Suppressor macrophage treated with lipopolysaccharide for 4 hours (primary cell): Measurements from ENCODE around the gene SKAP1.
"Not testable (repeated sequence)": the region's sequence is repeated elsewhere in the genome, so short reads cannot be mapped to it uniquely, and the experiment has no call there.

Source experiments
- DNase-seq: peaks from one replicate; pipeline ENCODE4 v3.0.0-alpha.2; 2020

The SKAP1 gene

DNA sequence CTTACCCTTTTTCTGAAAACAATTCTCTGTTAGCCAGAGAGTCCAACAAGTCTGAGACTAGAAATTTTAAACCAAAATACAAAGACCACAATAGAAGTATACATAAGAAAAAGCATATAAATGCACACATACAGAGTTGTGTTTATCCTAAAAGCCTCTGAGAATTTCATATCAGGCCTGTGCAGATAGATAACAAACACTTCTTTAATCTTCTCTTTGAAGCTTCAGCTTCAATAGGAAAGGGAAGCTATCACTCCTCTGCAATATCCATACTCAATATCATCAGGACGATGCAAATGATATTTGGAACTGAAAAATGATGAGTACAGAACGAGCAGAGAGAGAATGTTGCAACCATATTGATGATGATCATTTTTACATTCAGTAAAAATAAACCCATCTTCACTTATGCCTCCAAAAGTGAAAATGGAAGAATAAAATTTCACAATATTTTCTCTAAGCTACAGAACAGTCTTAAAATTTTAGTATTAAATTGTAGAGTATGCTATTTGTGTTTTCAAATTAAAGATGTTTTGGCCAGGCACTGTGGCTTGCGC is 61.6 kb downstream of the SKAP1 start:
- no peak for DNase-seq

DNA sequence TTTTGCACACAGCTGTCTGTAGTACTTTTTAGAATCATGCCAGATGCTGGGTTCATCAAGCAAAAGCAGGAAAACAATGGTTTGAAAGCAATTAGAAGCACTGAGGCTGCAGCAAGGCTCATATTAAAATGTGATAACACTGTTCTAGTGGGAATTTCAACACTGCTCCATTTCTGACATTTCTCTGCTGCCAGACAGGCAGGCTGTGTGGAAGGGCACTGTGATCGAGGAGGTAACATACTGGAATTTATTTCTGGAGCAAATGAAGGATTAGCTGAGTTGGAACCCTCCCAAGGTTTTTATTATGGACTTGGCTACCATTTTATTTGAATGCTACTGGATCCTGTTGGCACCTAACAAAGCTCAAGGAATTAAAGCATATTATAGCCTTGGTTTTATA is 66.9 kb downstream of the SKAP1 start:
- DNase-seq = no peak

DNA sequence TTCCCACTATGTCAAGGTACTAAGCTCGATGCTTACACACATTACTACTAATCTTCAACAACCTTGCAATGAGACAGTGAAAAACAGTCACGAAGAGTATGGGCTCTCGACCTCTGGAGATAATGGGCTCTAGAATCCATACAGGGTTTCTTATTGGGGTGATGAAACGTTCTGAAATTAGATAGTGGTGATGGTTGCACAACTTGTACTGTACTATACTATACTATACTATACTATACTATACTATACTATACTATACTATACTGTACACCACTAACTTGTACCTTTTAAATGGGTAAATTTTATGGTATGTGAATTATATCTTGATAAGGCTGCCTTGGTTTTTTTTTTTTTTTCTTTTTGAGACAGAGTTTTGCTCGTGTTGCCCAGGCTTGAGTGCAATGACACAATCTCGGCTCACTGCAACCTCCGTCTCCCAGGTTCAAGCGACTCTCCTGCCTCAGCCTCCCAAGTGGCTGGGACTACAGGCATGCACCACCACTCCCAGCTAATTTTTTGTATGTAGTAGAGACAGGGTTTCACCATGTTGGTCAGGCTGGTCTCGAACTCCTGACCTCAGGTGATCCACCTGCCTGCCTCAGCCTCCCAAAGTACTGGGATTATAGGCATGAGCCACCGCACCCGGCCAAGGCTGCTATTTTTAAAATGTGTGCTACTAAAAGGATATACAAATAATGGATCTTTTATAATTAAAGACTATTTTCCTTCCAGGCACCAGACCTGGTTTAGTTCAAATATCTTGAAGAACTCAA is 69.0 kb downstream of the SKAP1 start:
- DNase-seq = not testable (repeated sequence)

DNA sequence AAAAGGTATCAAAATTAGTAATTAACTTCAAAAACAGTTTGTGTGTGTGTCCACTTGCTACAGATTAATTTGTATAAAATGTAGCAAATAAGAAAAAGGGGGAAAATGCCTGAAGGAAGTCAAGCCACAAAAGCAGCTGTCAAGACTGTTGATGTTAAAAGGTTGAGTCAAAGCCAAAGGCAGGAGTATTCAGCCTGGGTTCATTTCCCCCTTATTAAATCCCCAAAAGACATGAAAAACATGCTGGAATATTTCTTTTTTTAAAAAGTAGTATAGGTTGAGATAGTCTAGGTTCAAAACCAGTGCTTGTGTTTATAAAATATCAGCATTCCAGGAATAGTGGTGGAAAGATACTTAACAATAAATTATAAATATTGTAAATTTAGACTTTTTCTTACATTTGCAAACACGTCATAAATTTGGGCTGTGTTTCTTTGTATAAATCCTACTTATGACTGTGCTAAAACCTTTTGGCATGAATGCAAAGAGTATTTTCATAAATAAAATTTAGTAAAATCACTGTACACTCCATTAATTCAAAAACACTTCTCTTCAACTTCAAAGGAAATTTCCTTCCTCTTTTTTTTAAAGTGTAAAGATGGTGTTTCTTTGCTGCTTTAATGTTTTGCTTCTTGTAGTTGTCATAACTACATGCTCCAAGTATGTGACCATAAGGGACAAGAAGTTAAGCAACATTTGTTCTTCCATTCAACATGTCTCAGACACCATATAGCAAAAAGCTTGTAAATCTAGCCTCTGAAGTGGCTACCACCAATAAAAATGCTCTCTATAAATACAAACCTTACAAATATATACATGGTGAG is 72.0 kb downstream of the SKAP1 start:
- DNase-seq = no peak

DNA sequence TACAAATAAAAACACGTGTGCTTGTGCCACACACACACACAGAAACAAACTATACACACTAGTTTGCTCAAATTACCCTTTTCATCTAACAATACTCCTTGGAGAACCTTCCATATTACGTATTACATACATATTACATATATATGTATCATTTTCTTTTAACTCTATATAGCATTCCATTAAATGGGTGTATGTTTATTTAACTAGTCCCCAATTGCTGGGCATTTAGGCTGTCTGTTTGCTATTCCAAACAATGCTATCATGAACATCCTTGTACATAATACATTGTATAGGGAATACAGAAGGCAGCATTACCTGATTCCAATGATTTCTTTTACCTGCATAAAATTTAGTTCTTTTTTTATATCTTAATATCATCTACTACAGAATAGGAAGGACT is 73.1 kb downstream of the SKAP1 start:
- no peak for DNase-seq

DNA sequence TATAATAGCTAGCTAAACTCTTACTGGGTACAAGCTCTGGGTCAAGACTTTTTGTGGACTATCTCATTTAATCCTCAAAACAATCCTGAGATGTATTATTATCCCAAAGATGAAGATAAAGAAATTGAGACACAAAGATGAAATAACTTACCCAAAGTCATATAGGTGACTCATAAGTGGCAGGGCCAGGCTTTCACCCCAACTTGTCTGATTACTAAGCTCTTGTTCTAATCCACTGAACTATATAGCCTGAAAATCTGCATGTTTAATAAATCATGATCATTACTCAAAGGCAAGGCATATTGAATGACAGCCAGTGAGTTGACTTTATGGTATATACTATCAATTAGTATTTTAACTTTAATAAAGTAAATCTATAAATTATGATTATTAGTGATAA is 77.4 kb downstream of the SKAP1 start:
- no peak for DNase-seq

DNA sequence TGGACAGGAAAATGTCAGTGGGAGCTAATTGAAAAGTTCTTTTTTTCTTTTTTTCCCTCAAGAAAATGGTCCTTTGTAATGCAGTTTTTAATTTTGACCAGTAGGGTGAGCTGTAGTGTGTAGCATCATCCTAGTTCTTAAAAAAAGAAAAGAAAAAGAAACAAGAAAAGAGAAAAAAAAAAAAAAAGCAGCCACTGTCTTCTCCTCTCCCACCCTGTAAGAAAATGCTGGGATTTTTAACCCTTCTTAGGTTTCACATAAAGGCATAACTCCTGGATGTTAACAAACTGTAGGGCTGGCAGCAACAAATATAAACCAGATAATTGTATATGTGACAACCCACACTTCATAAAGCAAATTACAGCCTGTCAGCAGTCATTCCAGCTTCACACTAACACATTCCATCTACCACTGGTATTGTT is 78.1 kb downstream of the SKAP1 start:
- peak; percentile 36 for DNase-seq

DNA sequence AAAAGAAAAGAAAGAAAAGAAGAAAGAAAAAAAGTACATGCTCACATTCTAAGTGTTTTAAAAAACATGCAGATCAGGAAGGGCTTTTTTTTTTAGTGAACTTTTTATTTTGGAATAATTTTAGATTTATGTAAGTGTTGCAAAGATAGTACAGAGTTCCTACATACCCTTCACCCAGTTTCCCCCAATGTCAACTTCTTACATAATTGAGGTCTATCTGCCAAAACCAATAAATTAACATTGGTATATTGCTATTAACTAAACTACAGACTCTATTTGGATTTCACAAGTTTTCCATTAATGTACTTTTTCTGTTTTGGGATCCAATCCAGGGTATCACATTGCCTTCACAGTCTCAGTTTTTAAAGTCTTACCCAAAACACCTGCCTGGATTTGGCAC is 81.7 kb downstream of the SKAP1 start:
- no peak for DNase-seq

DNA sequence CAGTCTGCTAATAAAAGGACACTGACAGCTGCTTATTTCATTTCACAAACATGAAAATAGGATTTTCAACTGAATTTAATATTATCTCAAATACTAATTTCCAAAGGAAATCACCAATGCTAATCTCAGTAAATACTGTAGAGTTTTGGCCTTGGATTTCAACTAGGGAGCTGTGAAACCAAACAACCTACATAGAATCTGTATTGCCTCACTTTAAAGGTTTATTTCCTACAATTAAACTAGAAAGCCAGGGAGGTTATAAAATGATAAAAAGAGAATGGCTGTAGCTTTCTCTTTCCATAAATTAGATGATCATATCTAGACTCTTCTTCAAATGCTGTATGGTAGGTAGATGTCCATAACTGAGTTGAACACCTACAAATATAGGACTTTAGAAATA is 82.8 kb downstream of the SKAP1 start:
- DNase-seq = no peak

DNA sequence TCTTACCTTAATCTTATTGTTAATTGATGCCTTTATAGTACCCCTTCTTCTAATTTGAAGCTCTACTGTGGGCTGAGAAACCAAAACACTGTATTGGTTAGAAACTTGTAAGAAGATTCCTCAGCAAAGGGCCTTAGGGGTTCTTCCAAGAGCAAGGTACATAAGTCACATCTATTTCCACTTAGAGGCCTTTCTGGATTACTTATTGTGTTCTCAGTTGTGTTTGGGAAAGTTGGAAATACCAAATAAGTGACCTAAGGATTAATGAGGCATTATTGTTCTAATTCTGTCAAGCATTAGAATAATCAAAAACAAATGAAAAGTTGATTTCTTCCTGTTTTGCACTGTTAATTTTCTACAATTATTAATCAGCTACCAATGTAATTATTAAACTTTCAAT is 85.8 kb downstream of the SKAP1 start:
- no peak for DNase-seq

DNA sequence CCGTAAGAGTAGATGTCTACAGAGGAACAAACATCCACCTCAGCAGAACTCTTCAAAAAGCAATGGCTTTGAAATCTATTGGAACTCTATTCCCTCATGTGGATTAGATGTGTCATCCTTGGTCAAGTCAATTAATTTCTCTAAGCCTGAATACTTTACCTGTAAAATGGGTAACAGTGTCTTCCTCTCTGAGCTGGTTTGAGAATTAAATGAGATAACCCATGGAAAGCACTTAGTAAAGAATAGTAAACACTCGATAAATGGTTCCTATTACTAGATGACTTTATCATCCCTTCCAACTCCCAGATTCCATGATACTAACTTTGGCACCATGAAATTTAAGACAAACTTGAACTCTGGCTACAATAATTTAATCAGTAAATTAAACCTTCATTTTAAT is 89.1 kb downstream of the SKAP1 start:
- DNase-seq = no peak

DNA sequence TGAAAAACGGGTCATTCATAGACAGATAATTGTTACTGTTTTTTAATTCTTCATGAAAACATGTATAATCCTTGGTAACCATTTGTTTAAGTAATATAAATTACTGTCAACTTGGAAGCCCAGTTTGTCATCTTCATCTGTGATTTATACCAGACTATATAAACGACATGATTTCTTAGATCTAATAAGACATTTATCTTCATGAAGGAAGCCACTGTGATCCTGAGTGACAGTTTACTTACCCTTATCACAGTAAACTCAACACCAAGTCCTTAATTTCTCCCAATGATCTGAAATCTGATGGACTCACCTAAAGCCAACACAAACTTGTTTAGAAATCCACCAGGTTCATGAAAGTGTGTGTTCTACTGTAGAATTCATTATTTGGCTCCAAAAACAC is 91.3 kb downstream of the SKAP1 start:
- DNase-seq = no peak

DNA sequence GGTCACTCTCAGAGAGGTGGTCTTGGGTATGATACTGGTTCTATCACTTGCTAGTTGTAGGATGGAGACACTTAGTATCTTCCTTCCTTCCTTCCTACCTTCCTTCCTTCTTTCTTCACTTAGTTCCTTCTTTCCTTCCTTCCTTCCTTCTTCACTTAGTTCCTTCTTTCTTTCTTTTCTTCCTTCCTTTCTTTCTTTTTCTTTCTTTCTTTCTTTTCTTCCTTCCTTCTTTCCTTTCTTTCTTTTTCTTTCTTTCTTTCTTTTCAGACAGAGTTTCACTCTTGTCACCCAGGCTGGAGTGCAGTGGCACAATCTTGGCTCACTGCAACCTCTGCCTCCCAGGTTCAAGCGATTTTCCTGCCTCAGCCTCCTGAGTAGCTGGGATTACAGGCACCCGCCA is 92.1 kb downstream of the SKAP1 start:
- not testable (repeated sequence) for DNase-seq

DNA sequence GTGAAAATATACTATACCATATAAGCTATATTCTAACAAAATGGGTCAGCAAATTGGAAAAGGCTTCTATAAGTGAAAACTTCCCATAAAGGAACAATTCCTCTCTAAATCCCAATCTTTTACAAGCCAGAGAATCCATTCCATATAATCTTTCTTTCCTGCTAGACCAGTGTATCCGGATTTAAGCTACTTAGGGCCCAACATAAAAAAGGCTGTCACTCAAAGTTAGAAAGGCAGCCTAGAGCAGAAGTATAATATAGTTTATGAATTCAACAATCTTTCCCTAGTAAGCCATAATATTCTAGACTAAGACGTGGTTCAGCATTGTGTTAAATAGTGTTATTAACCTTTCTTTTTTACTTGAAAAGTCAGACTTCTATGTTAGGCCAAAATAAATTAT is 93.0 kb downstream of the SKAP1 start:
- no peak for DNase-seq

DNA sequence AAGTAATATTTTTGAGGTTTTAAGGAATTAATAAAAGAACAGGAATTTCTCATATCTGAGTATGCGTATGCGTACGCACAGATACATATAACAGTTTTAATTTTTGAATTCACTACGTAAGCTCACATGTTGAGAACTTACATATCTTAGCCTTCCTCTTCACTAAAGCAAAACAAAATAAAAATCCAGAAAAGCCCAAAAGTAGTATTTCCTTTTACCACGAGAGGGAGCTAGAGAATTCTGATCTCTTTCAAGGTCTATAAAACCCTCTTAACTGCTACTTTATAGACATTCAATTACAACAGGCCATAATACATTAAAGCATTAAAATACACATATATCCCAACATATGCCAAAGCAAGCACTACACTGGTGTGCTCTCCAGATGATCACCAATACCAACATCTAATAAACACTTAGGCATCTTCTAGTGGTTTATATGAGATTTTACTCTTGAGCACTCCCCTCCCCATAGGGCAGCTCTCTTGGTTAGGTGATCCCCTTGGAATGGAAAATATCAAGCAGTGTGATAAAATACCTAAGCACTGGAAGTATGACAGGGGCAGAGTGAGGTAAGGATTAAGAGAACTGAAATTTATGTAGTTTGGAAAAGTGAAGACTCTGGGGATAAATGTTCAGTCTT is 94.0 kb downstream of the SKAP1 start:
- peak; percentile 69 for DNase-seq

DNA sequence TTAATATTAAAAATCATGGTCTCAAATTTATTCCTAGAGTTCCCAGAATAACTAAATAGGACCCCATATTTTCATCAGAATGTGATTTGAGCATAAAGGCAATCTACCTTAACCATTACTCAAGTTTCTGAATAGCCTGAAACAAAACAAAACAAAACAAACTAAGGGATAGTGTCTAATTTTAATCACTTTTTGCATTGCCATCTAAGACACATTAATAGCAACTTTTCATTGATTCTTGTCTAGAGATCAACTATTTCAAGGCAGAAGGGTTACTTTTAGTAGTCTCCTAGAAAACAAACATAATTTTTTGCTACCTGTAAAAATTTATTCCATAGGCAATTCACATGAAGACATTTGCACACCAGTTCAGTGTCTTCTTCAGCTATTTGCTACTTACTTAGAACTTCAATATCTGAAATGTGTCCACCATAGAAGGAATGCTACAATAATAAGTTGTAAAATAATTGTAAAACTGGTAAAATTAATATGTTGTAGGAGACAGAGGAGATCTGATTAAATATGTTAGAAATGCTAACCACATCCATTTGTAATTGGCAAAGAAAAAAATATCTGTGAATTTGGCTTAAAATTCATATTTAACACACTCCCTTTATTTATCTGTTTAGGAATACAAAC is 94.7 kb downstream of the SKAP1 start:
- DNase-seq = no peak

DNA sequence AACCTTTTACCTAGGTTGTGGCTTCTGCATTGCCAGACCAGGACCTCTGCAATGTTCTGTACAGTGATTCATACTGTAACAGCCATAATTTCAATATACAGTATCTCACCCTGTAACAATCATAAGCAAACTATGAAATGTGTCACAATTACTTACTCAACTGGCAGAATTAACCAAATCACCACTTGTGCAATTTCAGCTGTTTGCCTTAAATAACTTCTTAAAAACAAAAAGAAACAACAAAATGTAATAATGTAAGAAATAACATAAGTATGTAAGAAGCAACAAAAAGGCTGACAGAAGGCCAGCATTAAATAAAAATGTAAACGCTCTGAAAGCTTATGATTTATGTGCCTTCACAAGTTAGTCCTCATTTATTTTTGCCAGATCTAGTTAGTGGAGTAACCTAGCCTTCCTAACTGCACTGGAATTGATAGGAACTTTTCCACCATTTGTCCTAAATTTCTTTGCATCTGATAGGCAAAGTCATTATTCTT is 96.9 kb downstream of the SKAP1 start:
- peak; percentile 18 for DNase-seq

DNA sequence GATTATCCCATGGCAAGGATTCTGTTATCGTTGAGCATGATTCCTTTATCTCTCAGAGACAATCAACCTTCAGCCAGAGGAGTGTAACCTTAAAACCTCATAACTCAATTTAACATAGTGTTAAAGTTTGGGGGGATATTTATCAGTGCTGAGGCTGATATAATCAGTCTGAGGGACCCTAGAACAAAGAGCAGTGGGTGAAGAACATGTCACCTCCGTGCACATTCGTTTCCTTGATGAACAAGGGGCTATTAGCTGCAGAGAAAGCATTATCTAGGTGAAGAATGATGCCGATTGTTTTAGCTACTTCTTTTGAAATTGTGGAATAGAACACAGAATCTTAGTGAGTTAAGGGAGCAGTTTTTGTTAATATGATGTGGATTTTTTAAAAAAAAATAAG is 99.1 kb downstream of the SKAP1 start:
- DNase-seq = no peak

DNA sequence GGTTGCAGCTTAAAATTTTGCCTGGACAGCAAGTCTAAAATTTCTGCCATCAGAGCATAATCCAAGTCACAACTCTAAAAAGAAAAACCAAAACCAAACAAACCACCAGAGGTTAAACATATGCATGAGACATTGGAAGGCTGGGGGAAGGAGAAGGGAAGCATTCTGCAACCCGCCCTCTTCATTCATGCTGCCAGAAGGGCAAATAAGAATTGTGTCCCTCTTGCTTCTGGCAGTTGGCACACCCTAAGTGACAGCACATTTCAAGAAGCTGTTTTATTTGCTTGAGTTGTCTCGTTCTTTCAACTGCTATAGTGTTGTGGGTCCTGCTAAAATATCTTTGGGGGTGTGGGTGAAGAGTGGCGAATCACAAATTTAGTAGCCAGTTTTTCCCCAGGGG is 99.6 kb downstream of the SKAP1 start:
- DNase-seq = no peak

DNA sequence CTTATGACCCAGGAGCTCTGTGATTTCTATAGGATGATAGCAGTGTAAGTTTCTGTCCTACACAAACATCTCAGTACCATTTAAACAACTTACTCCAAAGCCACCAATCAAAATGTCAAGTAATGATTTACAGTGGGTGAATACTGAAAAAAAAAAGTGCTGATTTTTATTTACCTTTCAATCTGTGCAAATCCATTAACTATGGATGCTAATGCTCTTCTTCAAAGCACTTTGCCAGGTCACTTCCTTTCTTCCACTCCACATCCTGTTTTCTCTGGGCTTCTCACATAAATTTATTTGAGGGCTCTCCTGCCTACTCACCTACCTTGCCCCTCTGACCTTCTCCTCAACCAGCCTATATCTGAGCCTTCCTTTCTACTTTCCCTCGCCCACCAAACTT is 101.6 kb downstream of the SKAP1 start:
- no peak for DNase-seq

DNA sequence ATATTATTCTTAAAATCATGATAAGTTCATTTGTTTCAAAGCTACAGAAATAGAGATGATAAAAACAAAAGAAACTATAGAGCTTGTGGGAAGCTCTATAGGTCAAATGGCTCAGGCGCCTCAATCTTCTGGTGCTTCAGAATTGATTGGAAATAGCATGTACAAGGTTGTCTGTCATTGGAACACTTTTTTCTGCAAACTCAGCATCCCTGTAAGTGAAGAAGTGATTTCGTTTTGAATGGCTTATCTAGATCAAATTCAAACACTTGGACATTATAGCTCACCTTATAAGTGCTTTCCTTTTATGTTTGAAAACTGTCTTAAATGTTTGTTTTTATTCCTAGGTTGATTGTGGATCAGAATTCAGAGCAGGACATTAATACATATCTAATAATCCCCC is 103.7 kb downstream of the SKAP1 start:
- no peak for DNase-seq

DNA sequence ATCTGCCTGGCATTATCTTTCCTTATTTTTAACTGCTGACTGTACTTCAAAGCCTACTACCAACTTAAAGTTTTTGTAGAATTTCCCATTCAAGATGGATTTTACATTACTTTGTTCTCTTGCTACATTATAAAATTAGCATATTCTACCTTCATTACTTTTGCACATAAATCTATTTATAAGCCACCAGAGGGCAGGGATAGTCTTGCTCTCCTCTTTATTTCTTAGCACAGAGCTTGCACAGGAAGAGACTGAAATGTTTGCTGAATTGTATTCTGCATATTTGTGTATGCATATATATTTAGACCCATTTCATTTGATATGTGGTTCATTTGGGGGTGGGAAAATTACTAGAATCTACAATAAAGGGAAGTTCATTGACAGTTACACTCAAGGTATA is 108.0 kb downstream of the SKAP1 start:
- no peak for DNase-seq

DNA sequence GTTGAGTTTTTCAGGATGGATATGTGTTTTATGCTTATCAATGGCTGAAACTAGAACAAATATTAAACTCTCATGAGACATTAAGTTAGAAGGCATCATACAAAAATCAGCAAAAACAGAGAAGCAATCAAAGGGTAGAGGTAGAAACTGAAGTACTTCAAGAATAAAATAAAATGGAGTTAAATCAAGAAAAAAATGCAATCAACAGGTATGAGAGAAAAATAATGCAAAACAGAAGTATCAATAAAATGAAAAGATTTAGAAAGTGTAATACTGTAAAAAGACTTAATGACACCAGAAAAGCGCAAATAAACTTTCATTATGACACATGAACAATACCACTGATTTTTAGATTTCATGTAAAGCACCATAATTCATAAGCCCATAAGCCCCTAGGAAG is 112.3 kb downstream of the SKAP1 start:
- no peak for DNase-seq
